LNCAP (cell line): ENCODE measurements around the gene AMZ1.
A peak's percentile ranks its signal among the peaks of the same experiment; 100 is the strongest.

Experiments
- CTCF ChIP-seq: fragments of 450-650 bp; IDR thresholded peaks from 2 replicates; pipeline ENCODE4 v1.5.1; 2017; ENCODE audit warnings: mild to moderate bottlenecking

AMZ1 gene

GRCh38 chr7:2680792-2681490, 7.1 kb upstream of the AMZ1 start:
- TF ChIP-seq CTCF, result peak; percentile 69

DNA sequence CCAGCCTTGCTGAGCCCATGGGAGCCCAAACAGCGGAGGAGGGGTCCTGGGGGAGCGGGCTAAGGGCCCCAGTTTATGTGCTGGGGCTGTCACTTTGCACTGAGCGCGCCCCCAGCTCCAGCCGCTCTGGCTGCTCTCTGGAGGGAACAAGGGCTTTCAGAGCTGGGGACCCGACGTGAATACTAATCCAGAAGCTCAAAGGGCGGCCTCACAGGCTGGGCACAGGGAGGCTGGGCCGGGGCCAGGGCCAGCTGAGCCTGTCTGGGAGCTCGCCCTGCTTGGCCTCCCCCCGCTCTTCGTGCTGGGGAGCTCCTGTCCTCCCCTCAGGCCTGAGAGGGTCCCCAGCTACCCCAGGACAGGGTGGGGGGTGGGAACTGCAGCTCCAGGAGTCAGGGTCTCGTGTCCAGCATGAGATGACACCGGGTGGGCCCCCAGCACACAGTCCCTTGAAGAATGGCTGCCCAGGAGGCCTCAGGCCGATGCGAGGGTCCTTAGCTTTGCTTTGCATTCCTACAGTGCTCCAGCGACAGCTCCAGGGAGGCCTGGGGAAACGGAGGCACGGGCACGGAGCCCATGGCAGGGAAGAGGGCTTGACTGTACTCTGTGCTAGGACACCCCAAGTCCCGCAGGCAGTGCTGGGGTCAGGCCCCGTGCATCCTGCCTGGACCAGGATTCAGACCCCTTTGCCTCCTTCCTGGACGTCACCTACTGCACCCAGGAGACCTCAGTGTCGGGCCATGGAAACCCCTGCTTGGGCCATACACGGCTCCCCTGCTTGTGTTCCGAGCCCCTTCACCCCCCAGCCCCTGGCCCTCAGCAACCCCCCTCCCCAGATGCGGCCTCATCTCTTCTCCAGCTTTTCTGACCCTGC, 5.8 kb upstream of the AMZ1 start:
- TF ChIP-seq CTCF, result no peak

DNA sequence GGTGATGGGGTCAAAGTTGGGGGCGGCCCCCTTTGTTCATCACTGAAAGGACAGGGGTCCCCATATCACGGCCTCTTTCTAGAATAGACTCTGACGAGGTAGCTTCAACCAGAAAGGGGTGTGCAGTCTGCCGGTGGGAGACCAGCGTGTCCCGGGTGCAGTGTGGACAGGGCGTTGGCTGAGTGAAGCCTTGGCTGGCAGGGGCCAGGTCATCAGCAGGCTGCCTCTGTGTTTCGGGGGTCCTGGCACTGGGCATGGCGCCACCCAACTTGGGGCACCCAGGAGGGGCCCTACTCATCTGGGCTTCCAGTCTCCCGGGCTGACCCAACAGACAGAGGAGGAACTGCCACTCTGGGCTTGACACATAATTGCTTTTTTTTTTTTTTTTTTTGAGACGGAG, 3.5 kb upstream of the AMZ1 start:
- TF ChIP-seq CTCF, result no peak

DNA sequence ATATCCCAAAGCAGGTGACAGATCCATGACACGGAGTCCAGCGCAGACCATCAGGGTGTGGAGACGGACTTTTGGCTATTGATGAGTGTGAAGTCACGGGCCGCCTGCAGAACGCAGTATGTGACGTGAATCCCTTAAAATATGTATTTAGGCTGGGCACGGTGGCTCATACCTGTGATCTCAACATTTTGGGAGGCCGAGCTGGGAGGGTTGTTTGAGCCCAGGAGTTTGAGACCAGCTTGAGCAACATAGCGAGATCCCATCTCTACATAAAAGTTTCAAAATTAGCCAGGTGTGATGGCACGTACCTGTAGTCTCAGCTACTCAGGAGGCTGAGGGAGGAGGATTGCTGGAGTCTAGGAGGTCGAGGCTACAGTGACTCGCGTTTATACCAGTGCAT, 1.9 kb upstream of the AMZ1 start:
- no peak for TF ChIP-seq CTCF

- no peak for TF ChIP-seq CTCF
Observed at GRCh38 chr7:2687338-2687869, 598 bp upstream of the AMZ1 start.

GRCh38 chr7:2688409-2689342, 674 bp downstream of the AMZ1 start:
- TF ChIP-seq CTCF, result no peak

- no peak for TF ChIP-seq CTCF
Observed at GRCh38 chr7:2689343-2689847, 1.4 kb downstream of the AMZ1 start.
